ENCODE results near the gene REX1BD.
"Not testable (repeated sequence)": the region's sequence is repeated elsewhere in the genome, so short reads cannot be mapped to it uniquely, and the experiment has no call there.

REX1BD gene

GRCh38 chr19:18588611-18589379 lies at the start of gene REX1BD:
Gene REX1BD, plus strand, starts transcription at chr19:18588798. Its CDS starts 4 bp downstream, at chr19:18588802.
- DNase-seq: peak; percentile 76

GRCh38 chr19:18539372-18539771 lies 49.2 kb upstream of the REX1BD start:
- DNase-seq: no peak

- not testable (repeated sequence) for DNase-seq
These were observed 48.4 kb upstream of the REX1BD start for GRCh38 chr19:18540200-18540599.

- no peak for DNase-seq
These were observed 47.2 kb upstream of the REX1BD start for GRCh38 chr19:18541258-18541991.

- peak; percentile 32 for DNase-seq
These were observed 46.3 kb upstream of the REX1BD start for GRCh38 chr19:18541992-18542940.

GRCh38 chr19:18542941-18543813 lies 45.4 kb upstream of the REX1BD start, which contains the start of gene FKBP8:
Gene FKBP8, minus strand, starts transcription at chr19:18543573. Its CDS starts 1,603 bp downstream, at chr19:18541970.
- DNase-seq: peak; percentile 89

- no peak for DNase-seq
These were observed 44.7 kb upstream of the REX1BD start for GRCh38 chr19:18543814-18544475.

- DNase-seq: no peak
These were observed 37.0 kb upstream of the REX1BD start for GRCh38 chr19:18551631-18552030.

- DNase-seq: peak; percentile 98
These were observed 31.0 kb upstream of the REX1BD start, which contains the start of gene KXD1 for GRCh38 chr19:18557411-18558201. Gene KXD1, plus strand, starts transcription at chr19:18557870. Its CDS starts 4,187 bp downstream, at chr19:18562057.

GRCh38 chr19:18558202-18558555 lies 30.4 kb upstream of the REX1BD start:
- no peak for DNase-seq

- DNase-seq: no peak
These were observed 30.0 kb upstream of the REX1BD start for GRCh38 chr19:18558604-18559003.

- DNase-seq: no peak
These were observed 28.9 kb upstream of the REX1BD start for GRCh38 chr19:18559685-18560084.

GRCh38 chr19:18562086-18562485 lies 26.5 kb upstream of the REX1BD start:
- no peak for DNase-seq

- DNase-seq: no peak
These were observed 21.6 kb upstream of the REX1BD start for GRCh38 chr19:18566953-18567352.

- no peak for DNase-seq
These were observed 20.2 kb upstream of the REX1BD start for GRCh38 chr19:18568367-18568766.

- peak; percentile 97 for DNase-seq
These were observed 16.8 kb upstream of the REX1BD start, which contains the start of gene UBA52 for GRCh38 chr19:18571564-18572344. Gene UBA52, plus strand, starts transcription at chr19:18571857. Its CDS starts 1,444 bp downstream, at chr19:18573301.

GRCh38 chr19:18574691-18575291 lies 13.8 kb upstream of the REX1BD start:
- no peak for DNase-seq

GRCh38 chr19:18576383-18576782 lies 12.2 kb upstream of the REX1BD start:
- DNase-seq: no peak

- DNase-seq: no peak
These were observed 11.2 kb upstream of the REX1BD start for GRCh38 chr19:18577365-18577914.
